Measurements from ENCODE around the gene IKZF1.

DNA sequence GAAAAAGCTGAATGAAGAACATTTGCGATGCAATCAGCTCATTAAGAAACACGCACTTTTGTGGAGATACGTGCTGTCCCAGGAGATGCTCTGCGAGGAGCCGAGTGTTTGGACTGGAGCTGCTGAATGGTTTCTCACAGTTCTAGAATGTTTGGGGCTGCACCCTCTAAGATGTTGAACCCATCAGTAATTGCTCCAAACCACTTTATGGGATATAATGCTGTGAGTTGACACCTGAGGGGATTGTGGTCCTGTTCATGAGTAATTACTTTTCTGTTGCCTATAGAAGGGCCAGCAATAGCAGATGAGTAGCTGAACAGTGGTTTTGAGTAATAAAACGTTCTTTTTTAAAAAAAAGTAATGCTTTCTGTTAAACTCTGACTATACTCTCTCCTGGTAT lies 63.1 kb downstream of the IKZF1 start:
- TF ChIP-seq POLR2A (IDR thresholded peaks at IDR 0.05; ENCODE audit: low read length) (no peak), GATA1 (IDR thresholded peaks at IDR 0.05; ENCODE audit: low read depth, low read length) (no peak)

All from erythroblast (primary cell).